ENCODE results near the gene NRSN2.
A peak's percentile ranks its signal among the peaks of the same experiment; 100 is the strongest.
"Not testable (repeated sequence)": the region's sequence is repeated elsewhere in the genome, so short reads cannot be mapped to it uniquely, and the experiment has no call there.

NRSN2 gene

DNA sequence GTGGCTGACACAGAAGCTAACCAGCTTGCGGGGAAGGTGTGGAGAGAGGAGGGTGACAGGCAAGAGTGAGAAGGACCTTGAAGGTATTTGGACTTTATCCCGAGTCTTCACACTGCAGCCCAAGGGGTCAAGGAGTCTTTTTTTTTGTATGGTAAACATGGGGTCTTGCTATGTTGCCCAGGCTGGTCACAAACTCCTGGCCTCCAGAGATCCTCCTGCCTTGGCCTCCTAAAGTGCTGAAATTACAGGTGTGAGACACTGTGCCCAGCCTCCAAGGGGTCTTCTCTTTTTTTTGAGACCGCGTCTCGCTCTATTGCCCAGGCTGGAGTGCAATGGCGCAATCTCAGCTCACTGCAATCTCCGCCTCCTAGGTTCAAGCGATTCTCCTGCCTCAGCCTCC lies 12.3 kb upstream of the NRSN2 start:
- no peak overlapping the region for H3K27ac ChIP-seq (ENCODE audit: insufficient read depth, low read length, poor library complexity, severe bottlenecking)
- no peaks in the 10 kb centered on the region for H3K4me1 ChIP-seq (ENCODE audit: control insufficient read depth, insufficient read depth, low read length, poor library complexity, severe bottlenecking)

DNA sequence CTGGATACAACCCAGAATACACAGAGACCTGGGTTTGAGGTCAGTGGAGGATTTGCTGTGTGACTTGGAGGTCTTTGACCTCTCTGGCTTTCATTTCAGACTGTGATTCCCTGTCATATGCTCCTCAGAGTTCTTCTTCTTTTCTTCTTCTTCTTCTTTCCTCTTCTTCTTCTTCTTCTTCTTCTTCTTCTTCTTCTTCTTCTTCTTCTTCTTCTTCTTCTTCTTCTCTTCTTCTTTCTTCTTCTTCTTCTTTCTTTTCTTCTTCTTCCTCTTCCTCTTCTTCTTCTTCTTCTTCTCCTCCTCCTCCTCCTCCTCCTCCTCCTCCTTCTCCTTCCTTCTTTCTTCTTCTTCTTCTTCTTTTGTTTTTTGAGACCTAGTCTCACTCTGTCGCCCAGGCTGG lies 10.9 kb upstream of the NRSN2 start:
- DNase-seq; H3K4me3 ChIP-seq (ENCODE audit: insufficient read depth, low read depth, low read length, poor library complexity, severe bottlenecking); H3K27ac ChIP-seq (ENCODE audit: insufficient read depth, low read length, poor library complexity, severe bottlenecking); H3K36me3 ChIP-seq (ENCODE audit: control insufficient read depth, insufficient read depth, low read length); H3K27me3 ChIP-seq (replicated peaks; ENCODE audit: control insufficient read depth, insufficient read depth, low read length, poor library complexity, severe bottlenecking); H3K4me1 ChIP-seq (ENCODE audit: control insufficient read depth, insufficient read depth, low read length, poor library complexity, severe bottlenecking); H3K9me3 ChIP-seq (ENCODE audit: control insufficient read depth, low read length): not testable (repeated sequence)

More for the DNA sequence above, 12.3 kb upstream of the NRSN2 start:
- Histone ChIP-seq H3K27me3 (replicated peaks; ENCODE audit: control insufficient read depth, insufficient read depth, low read length, poor library complexity, severe bottlenecking) (no peaks in the 10 kb centered on the region), H3K9me3 (ENCODE audit: control insufficient read depth, low read length) (no peaks in the 10 kb centered on the region), H3K4me3 (ENCODE audit: insufficient read depth, low read depth, low read length, poor library complexity, severe bottlenecking) (no peak overlapping the region), H3K36me3 (ENCODE audit: control insufficient read depth, insufficient read depth, low read length) (no peaks in the 10 kb centered on the region)
- DNase-seq: no peak

DNA sequence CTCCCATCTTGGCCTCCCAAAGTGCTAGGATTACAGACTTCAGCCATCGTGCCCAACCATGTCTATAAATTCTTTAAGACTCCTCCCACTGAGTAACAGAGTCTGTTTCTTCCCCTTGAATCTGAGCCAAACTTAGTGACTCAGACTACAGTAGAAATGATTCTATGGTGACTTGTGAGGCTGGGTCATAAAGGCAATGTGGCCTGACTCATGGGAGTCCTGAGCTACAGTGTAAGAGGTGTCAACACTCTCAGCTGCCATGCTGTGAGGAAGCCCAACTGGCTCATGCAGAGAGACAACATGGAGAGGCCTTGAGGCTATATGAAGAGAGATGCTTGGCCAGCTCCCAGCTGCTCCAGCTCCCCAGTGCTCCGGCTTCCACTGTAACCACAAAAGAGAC lies 5.2 kb upstream of the NRSN2 start:
- DNase-seq: no peak
- H3K36me3 ChIP-seq (ENCODE audit: control insufficient read depth, insufficient read depth, low read length): no peaks in the 10 kb centered on the region

DNA sequence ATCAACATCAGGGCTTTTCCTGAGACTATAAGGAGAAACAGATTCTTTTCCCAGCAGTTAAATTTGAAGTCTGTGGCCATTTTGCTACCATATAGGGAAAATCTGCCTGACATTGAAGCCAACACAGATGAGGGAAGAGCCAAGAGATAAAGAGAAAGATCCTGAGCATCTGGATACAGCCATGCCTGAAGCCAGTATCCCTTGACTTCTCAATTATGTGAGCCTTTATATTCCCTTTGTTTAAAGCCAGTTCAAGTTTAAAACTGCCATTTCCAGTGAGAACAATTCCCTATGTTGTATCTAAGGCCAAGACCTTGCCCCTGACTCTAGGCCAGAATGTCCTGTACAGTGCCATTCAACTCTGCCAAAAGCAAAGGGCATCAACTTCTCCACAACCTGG lies 3.8 kb upstream of the NRSN2 start:
- Histone ChIP-seq H3K4me3 (ENCODE audit: insufficient read depth, low read depth, low read length, poor library complexity, severe bottlenecking) (no peak overlapping the region), H3K27ac (ENCODE audit: insufficient read depth, low read length, poor library complexity, severe bottlenecking) (no peak overlapping the region), H3K4me1 (ENCODE audit: control insufficient read depth, insufficient read depth, low read length, poor library complexity, severe bottlenecking) (peaks cover 16% of the 10 kb centered on the region), H3K9me3 (ENCODE audit: control insufficient read depth, low read length) (no peaks in the 10 kb centered on the region), H3K27me3 (replicated peaks; ENCODE audit: control insufficient read depth, insufficient read depth, low read length, poor library complexity, severe bottlenecking) (no peaks in the 10 kb centered on the region), H3K36me3 (ENCODE audit: control insufficient read depth, insufficient read depth, low read length) (no peaks in the 10 kb centered on the region)
- no peak for DNase-seq

More for the DNA sequence above, 5.2 kb upstream of the NRSN2 start:
- Histone ChIP-seq H3K27me3 (replicated peaks; ENCODE audit: control insufficient read depth, insufficient read depth, low read length, poor library complexity, severe bottlenecking) (no peaks in the 10 kb centered on the region), H3K4me1 (ENCODE audit: control insufficient read depth, insufficient read depth, low read length, poor library complexity, severe bottlenecking) (peaks cover 2% of the 10 kb centered on the region), H3K9me3 (ENCODE audit: control insufficient read depth, low read length) (no peaks in the 10 kb centered on the region), H3K27ac (ENCODE audit: insufficient read depth, low read length, poor library complexity, severe bottlenecking) (no peak overlapping the region), H3K4me3 (ENCODE audit: insufficient read depth, low read depth, low read length, poor library complexity, severe bottlenecking) (no peak overlapping the region)

DNA sequence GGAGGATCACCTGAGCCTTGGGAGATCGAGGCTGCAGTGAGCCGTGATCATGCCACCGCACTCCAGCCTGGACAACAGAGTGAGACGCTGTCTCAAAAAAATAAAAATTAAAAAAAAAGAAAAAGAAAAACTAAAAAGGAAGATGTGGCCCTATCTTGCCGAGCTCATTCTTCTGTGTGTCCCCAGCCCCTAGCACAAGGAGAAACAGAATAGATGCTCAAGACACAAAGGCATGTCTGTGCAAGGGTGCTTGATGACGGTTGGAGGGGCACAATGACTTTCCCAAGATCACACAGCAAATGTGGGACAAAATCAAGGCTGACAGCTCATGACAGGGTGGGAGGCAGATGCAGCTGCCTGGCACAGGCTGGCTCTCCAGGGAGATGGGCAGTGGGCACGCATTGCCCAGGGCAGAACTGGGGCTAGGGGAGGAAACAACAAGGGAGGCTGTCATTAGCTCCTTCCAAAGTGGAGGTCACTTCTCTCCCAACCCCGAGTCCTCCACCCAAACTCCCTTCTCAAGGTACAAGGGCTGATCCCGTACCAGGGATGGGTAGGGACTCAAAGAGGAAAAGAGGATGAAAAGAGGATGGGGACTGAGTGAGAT lies 775 bp upstream of the NRSN2 start:
- DNase-seq: no peak
- no peaks in the 10 kb centered on the region for H3K27me3 ChIP-seq (replicated peaks; ENCODE audit: control insufficient read depth, insufficient read depth, low read length, poor library complexity, severe bottlenecking)
- H3K4me1 ChIP-seq (ENCODE audit: control insufficient read depth, insufficient read depth, low read length, poor library complexity, severe bottlenecking): peaks cover 19% of the 10 kb centered on the region
- H3K27ac ChIP-seq (ENCODE audit: insufficient read depth, low read length, poor library complexity, severe bottlenecking): no peak overlapping the region
- H3K4me3 ChIP-seq (ENCODE audit: insufficient read depth, low read depth, low read length, poor library complexity, severe bottlenecking): no peak overlapping the region
- no peaks in the 10 kb centered on the region for H3K36me3 ChIP-seq (ENCODE audit: control insufficient read depth, insufficient read depth, low read length)
- no peaks in the 10 kb centered on the region for H3K9me3 ChIP-seq (ENCODE audit: control insufficient read depth, low read length)

DNA sequence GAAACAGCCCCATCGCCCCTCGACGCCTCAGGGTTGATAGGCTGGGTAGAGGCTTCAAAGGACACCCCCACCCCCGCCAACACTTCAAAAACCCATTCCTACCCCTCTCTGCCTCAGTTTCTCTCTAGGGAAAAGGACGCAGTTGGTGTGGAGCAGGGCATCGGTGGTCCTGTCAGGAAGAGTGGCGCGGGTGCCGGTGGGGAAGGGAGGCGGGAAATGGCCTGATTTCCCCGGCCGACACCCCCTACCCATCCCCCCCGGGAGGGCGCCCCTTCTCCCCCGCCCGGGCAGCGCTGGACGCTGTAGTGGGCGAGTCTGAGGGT lies 367 bp downstream of the NRSN2 start:
- no peaks in the 10 kb centered on the region for H3K27me3 ChIP-seq (replicated peaks; ENCODE audit: control insufficient read depth, insufficient read depth, low read length, poor library complexity, severe bottlenecking)
- no peak for DNase-seq
- no peak overlapping the region for H3K27ac ChIP-seq (ENCODE audit: insufficient read depth, low read length, poor library complexity, severe bottlenecking)

DNA sequence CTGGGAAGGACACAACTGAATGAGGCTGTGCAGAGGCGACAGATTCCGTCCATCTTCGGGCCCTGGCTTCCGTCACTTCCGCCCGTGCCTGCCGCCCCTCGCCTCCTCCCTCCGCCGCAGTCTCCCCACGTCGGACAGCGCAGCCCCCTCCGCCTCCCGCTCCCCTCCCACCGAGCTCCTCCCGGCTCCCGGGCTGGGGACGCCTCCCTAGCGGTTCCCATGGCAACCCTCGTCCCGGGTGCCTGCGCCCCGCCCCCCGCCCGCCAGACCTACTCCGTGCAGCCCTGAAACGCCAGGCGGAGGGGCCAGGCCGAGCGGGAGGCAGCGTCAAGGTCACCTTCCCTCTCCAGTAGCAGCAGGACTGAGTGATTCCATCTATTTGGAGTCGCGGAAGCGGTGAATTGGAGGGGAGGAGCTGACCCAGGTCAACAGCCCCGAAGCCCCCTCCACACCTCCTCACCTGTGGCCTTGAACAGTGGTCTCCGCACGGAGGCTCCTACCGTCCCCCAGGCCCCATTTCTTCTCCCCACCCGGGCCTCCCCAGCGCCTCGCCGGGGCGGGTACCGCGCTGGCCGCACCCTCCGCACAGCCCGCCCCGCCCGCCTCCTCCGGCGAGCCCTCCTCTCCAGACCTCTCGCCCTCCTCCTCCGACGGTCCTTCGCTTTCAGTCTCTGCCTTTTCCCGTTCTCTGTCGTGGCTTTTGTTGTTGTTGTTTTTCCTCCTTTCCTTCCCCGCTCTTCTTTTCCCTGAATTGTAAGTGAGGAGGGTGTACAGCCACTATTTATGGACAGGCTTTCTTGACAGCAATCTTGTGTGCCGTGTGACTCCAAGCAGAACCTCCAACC lies 951 bp downstream of the NRSN2 start:
- H3K27ac ChIP-seq (ENCODE audit: insufficient read depth, low read length, poor library complexity, severe bottlenecking): no peak overlapping the region
- H3K9me3 ChIP-seq (ENCODE audit: control insufficient read depth, low read length): no peaks in the 10 kb centered on the region
- peaks cover 19% of the 10 kb centered on the region for H3K4me1 ChIP-seq (ENCODE audit: control insufficient read depth, insufficient read depth, low read length, poor library complexity, severe bottlenecking)
- no peaks in the 10 kb centered on the region for H3K27me3 ChIP-seq (replicated peaks; ENCODE audit: control insufficient read depth, insufficient read depth, low read length, poor library complexity, severe bottlenecking)
- H3K36me3 ChIP-seq (ENCODE audit: control insufficient read depth, insufficient read depth, low read length): no peaks in the 10 kb centered on the region
- peak overlapping the region; percentile 90 for H3K4me3 ChIP-seq (ENCODE audit: insufficient read depth, low read depth, low read length, poor library complexity, severe bottlenecking)
- DNase-seq: peak; percentile 41 to 62 (median 45)

More for the DNA sequence above, 367 bp downstream of the NRSN2 start:
- no peaks in the 10 kb centered on the region for H3K9me3 ChIP-seq (ENCODE audit: control insufficient read depth, low read length)
- H3K4me3 ChIP-seq (ENCODE audit: insufficient read depth, low read depth, low read length, poor library complexity, severe bottlenecking): peak overlapping the region; percentile 90
- peaks cover 19% of the 10 kb centered on the region for H3K4me1 ChIP-seq (ENCODE audit: control insufficient read depth, insufficient read depth, low read length, poor library complexity, severe bottlenecking)
- no peaks in the 10 kb centered on the region for H3K36me3 ChIP-seq (ENCODE audit: control insufficient read depth, insufficient read depth, low read length)

DNA sequence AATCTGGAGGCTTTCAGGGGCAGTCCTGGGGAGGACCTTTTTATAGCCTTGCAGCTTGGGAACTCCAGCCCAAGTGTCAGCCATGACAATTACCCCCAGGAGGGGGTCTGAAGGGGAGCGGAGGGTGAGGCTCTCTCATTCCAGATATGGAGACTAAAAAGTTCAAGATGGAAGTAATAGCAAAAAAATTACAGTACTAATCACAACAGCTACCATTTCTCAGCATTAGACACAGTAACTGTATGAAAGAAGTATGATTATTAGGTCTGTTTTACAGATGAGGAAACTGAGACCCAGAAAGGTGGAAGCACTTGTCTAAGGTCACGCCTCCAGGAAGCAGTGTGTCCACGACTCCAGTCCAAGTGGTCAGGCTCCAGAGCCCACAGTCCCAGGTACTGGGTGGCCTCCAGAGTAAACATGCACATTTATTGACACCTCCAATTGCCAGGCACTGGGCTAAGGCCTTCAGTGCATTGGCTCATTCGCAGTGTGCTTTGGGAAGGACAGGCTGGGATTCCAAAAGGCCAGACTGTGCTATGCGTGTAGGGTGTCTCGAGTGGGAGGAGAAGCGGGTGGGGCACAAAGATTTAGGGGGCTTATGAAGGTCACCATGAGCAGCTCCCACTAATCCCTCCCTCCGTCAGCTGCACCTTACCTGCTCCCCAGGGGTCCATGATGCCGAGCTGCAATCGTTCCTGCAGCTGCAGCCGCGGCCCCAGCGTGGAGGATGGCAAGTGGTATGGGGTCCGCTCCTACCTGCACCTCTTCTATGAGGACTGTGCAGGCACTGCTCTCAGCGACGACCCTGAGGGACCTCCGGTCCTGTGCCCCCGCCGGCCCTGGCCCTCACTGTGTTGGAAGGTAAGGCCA lies 2.3 kb downstream of the NRSN2 start:
- H3K27ac ChIP-seq (ENCODE audit: insufficient read depth, low read length, poor library complexity, severe bottlenecking): no peak overlapping the region
- no peaks in the 10 kb centered on the region for H3K9me3 ChIP-seq (ENCODE audit: control insufficient read depth, low read length)
- no peak for DNase-seq
- peaks cover 19% of the 10 kb centered on the region for H3K4me1 ChIP-seq (ENCODE audit: control insufficient read depth, insufficient read depth, low read length, poor library complexity, severe bottlenecking)
- no peaks in the 10 kb centered on the region for H3K27me3 ChIP-seq (replicated peaks; ENCODE audit: control insufficient read depth, insufficient read depth, low read length, poor library complexity, severe bottlenecking)
- H3K4me3 ChIP-seq (ENCODE audit: insufficient read depth, low read depth, low read length, poor library complexity, severe bottlenecking): no peak overlapping the region
- no peaks in the 10 kb centered on the region for H3K36me3 ChIP-seq (ENCODE audit: control insufficient read depth, insufficient read depth, low read length)

DNA sequence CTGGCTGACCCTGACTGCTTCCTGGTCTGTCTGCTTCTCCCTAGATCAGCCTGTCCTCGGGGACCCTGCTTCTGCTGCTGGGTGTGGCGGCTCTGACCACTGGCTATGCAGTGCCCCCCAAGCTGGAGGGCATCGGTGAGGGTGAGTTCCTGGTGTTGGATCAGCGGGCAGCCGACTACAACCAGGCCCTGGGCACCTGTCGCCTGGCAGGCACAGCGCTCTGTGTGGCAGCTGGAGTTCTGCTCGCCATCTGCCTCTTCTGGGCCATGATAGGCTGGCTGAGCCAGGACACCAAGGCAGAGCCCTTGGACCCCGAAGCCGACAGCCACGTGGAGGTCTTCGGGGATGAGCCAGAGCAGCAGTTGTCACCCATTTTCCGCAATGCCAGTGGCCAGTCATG lies 6.3 kb downstream of the NRSN2 start:
- H3K27me3 ChIP-seq (replicated peaks; ENCODE audit: control insufficient read depth, insufficient read depth, low read length, poor library complexity, severe bottlenecking): no peaks in the 10 kb centered on the region
- H3K9me3 ChIP-seq (ENCODE audit: control insufficient read depth, low read length): no peaks in the 10 kb centered on the region
- peaks cover 3% of the 10 kb centered on the region for H3K4me1 ChIP-seq (ENCODE audit: control insufficient read depth, insufficient read depth, low read length, poor library complexity, severe bottlenecking)
- no peak overlapping the region for H3K4me3 ChIP-seq (ENCODE audit: insufficient read depth, low read depth, low read length, poor library complexity, severe bottlenecking)
- H3K27ac ChIP-seq (ENCODE audit: insufficient read depth, low read length, poor library complexity, severe bottlenecking): no peak overlapping the region
- H3K36me3 ChIP-seq (ENCODE audit: control insufficient read depth, insufficient read depth, low read length): no peaks in the 10 kb centered on the region
- DNase-seq: no peak

Data from effector memory CD4-positive, alpha-beta T cell (primary cell).